Smooth muscle cell (in vitro differentiated cells): ENCODE results near the gene PCDH12. TPM values are rescaled to one million over a fixed set of nuclear protein-coding genes. Genes with fewer than 3 reads are reported as not detected.

Source experiments
- DNase-seq: peaks from one replicate; lab custom pipeline; 2025; ENCODE audit not compliant: unreplicated experiment; lab: John Stamatoyannopoulos, UW
- H2AFZ ChIP-seq: fragments of 200-600 bp; sonication (generic); 2 replicates; pipeline ENCODE4 v1.6.0; 2016; ENCODE audit warnings: antibody characterized with exemption, low read depth, mild to moderate bottlenecking
- H3F3A ChIP-seq: fragments of 200-600 bp; sonication (generic); 2 replicates; pipeline ENCODE4 v1.6.0; 2017; ENCODE audit warnings: antibody characterized with exemption, low read depth
- H3K27ac ChIP-seq: fragments of 200-600 bp; sonication (generic); 2 replicates; pipeline ENCODE4 v1.5.1; 2016; ENCODE audit warnings: low read depth, mild to moderate bottlenecking
- H3K27me3 ChIP-seq: fragments of 200-600 bp; sonication (generic); 2 replicates; pipeline ENCODE4 v1.6.1; 2016; ENCODE audit warnings: low read depth, mild to moderate bottlenecking
- H3K36me3 ChIP-seq: fragments of 200-600 bp; sonication (generic); 2 replicates; pipeline ENCODE4 v1.5.1; 2016; ENCODE audit warnings: low read depth
- H3K4me1 ChIP-seq: fragments of 200-600 bp; sonication (generic); 2 replicates; pipeline ENCODE4 v1.5.1; 2016; ENCODE audit warnings: low read depth
- H3K4me2 ChIP-seq: fragments of 200-600 bp; sonication (generic); 2 replicates; pipeline ENCODE4 v1.6.0; 2016; ENCODE audit warnings: mild to moderate bottlenecking
- H3K4me3 ChIP-seq: fragments of 200-600 bp; sonication (generic); 2 replicates; pipeline ENCODE4 v1.5.1; 2016; ENCODE audit warnings: mild to moderate bottlenecking
- H3K79me2 ChIP-seq: fragments of 200-600 bp; sonication (generic); 2 replicates; pipeline ENCODE4 v1.6.0; 2016; ENCODE audit warnings: low read depth, mild to moderate bottlenecking
- H3K9ac ChIP-seq: fragments of 200-600 bp; sonication (generic); 2 replicates; pipeline ENCODE4 v1.6.0; 2016; ENCODE audit warnings: low read depth
- H3K9me3 ChIP-seq: fragments of 200-600 bp; sonication (generic); replicated peaks from 2 replicates; pipeline ENCODE4 v1.5.1; 2016; ENCODE audit warnings: low read depth
- H4K20me1 ChIP-seq: fragments of 200-600 bp; sonication (generic); 2 replicates; pipeline ENCODE4 v1.6.0; 2016; ENCODE audit warnings: low read depth
- WGBS: methylation state at CpG from one replicate; pipeline ENCODE4 v1.1.7; 2016; ENCODE audit warnings: low lambda C conversion rate; 5-methylcytosine and 5-hydroxymethylcytosine counted together
- polyA plus RNA-seq: library from polyadenylated mRNA; unstranded; fragments of >200 nt; fragmentation: Nextera tagmentation; extraction: Ambion mirVana; gene quantifications from 2 replicates; pipeline ENCODE4 v1.2.1, GENCODE V29; 2016
- total RNA-seq: library from RNA; depleted of rRNA; stranded (reverse); fragments of >200 nt; gene quantifications from 2 replicates; pipeline ENCODE4 v1.2.3, GENCODE V29; 2014
- TF ChIP-seq, protein P1 (sequence below): fragments of 200-600 bp; sonication (generic); IDR thresholded peaks from 2 replicates; pipeline ENCODE4 v1.5.1; 2017; ENCODE audit warnings: borderline replicate concordance, mild to moderate bottlenecking, antibody characterized with exemption; ENCODE audit not compliant: insufficient read depth, poor library complexity, severe bottlenecking

The PCDH12 gene
- total and polyA plus RNA-seq, 2 experiments from 2014 or later, result 0.21 TPM; not detected in 1

DNA sequence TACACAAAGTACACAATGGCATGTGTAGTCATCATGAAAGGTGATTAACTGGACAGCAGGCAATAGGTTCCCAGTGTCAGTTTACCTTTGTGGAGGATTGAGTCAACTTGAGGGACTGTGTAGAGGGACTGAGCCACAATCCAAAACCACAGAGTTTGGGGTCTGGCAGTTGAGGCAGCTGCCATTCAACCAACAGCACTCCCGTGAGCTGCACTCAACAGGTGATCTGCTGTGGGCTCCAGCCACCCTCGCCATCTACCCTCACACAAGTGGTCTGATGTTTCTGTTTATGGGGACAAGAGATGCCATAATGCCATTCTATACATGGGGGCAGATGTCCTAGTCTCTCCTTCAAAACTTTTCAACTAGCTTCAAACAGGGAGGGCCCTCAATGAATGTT, 37.2 kb downstream of the PCDH12 start:
- Histone ChIP-seq H2AFZ (no peak overlapping the region), H3K4me2 (no peak overlapping the region), H3K27ac (no peak overlapping the region), H3K4me3 (no peak overlapping the region), H3K79me2 (peaks cover 13% of the 10 kb centered on the region), H3K27me3 (no peaks in the 10 kb centered on the region), H3F3A (peaks cover 4% of the 10 kb centered on the region), H3K4me1 (peaks cover 15% of the 10 kb centered on the region), H3K9ac (no peak overlapping the region), H3K9me3 (no peaks in the 10 kb centered on the region), H4K20me1 (peaks cover 6% of the 10 kb centered on the region), H3K36me3 (no peaks in the 10 kb centered on the region)
- no peak for DNase-seq
- TF ChIP-seq, protein P1, sequence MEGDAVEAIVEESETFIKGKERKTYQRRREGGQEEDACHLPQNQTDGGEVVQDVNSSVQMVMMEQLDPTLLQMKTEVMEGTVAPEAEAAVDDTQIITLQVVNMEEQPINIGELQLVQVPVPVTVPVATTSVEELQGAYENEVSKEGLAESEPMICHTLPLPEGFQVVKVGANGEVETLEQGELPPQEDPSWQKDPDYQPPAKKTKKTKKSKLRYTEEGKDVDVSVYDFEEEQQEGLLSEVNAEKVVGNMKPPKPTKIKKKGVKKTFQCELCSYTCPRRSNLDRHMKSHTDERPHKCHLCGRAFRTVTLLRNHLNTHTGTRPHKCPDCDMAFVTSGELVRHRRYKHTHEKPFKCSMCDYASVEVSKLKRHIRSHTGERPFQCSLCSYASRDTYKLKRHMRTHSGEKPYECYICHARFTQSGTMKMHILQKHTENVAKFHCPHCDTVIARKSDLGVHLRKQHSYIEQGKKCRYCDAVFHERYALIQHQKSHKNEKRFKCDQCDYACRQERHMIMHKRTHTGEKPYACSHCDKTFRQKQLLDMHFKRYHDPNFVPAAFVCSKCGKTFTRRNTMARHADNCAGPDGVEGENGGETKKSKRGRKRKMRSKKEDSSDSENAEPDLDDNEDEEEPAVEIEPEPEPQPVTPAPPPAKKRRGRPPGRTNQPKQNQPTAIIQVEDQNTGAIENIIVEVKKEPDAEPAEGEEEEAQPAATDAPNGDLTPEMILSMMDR, result no peak
- 91% methylated on average over 2 of the region's 2 CpGs for WGBS

DNA sequence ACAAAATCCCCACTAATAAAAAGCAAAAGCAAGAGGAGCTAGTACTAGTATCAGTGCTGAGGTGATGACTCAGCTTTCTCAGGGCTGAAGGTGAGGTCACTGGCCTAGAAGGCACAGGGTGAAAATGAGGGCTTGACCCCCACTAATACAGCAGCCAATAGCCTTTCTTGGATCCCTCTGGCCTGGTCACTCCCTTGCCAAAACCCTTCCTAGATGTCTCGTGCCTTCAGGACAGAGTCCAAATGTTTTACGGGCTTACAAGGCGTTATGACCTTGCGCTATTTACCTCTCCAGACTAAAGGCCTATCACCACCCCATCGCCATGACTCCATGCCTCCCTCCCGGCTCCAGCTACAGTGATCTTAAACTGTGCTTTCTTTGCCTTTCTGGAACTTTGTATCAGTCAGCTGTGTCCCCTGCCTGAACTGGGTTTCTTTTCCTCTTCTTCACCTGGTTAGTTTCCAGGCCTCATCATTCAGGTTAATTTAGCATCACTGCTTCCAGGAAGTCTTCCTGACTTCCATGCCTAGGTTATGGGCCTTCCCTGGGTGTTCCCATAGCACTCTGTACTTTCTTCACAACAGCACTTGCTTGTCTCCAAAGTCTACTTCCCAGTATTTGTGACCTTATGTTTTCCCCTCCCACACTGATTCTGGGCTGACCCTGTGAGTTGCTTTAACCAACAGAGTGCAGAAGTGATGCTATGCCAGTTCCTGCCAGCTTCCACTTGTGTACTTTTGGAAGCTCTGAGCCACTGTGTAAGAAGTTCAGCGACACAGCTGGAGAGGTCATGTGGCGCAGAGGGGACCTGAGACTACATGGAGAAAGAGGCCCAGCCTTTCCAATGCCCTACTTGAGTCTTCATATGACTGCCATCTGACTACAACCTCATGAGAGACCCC, 38.5 kb downstream of the PCDH12 start:
- peaks cover 4% of the 10 kb centered on the region for H3F3A ChIP-seq
- H3K27me3 ChIP-seq, result no peaks in the 10 kb centered on the region
- no peak overlapping the region for H3K27ac ChIP-seq
- no peaks in the 10 kb centered on the region for H3K9me3 ChIP-seq
- peaks cover 4% of the 10 kb centered on the region for H4K20me1 ChIP-seq
- no peak overlapping the region for H2AFZ ChIP-seq
- DNase-seq, result no peak
- H3K79me2 ChIP-seq, result peaks cover 3% of the 10 kb centered on the region
- 92% methylated on average over 8 of the region's 8 CpGs for WGBS
- H3K4me2 ChIP-seq, result no peak overlapping the region
- H3K9ac ChIP-seq, result no peak overlapping the region
- peaks cover 12% of the 10 kb centered on the region for H3K4me1 ChIP-seq
- no peak overlapping the region for H3K4me3 ChIP-seq
- TF ChIP-seq, protein P1, result no peak
- H3K36me3 ChIP-seq, result no peaks in the 10 kb centered on the region

DNA sequence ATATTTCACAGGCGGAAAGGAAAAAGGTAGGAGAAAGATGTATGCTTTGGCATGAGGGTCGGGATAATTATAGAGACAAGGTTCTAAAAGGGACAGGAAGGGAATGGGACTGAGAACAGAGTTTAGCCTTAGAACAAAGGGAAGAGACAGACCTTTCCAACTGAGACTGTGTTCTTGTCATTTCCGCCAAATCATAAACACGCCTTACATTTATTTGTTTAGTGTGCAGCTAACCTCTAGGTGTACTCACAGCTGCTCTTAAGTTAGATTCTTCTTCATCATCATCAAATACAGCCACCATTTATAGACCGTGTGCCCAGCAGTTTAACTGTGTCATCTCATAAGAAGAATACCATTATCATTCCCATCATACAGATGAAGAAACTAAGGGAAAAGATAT, 40.2 kb downstream of the PCDH12 start:
- Histone ChIP-seq H3K4me3 (no peak overlapping the region), H3K4me2 (no peak overlapping the region), H4K20me1 (no peaks in the 10 kb centered on the region), H3K36me3 (no peaks in the 10 kb centered on the region), H3K27ac (no peak overlapping the region), H3K9ac (no peak overlapping the region), H3K4me1 (peaks cover 10% of the 10 kb centered on the region), H3K27me3 (no peaks in the 10 kb centered on the region), H3K9me3 (no peaks in the 10 kb centered on the region), H2AFZ (no peak overlapping the region), H3F3A (no peaks in the 10 kb centered on the region), H3K79me2 (no peaks in the 10 kb centered on the region)
- WGBS, result 96% methylated on average over 5 of the region's 5 CpGs
- no peak for DNase-seq
- TF ChIP-seq, protein P1, result no peak

DNA sequence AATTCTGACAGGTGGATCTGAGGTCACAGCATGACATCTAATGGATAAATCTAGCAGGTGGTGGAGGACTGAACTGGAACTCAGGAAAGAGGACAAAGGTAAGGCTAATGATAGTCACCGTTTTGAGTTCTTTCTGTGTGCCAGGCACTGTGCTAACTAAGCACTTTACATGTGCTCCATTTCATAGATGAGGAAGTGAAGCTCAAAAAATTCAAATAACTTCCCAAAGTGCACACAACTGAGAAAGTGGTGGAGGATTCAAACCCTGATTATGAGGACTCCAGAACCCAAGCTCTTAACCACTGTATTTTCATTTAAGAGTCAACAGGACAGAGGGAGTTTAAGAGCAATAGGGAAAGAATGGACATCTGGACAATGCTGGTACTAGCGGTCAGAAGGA, 41.5 kb downstream of the PCDH12 start:
- Histone ChIP-seq H3K79me2 (no peaks in the 10 kb centered on the region), H3K4me1 (peaks cover 7% of the 10 kb centered on the region), H3K4me2 (no peak overlapping the region), H3K9me3 (no peaks in the 10 kb centered on the region), H3F3A (no peaks in the 10 kb centered on the region), H3K36me3 (no peaks in the 10 kb centered on the region), H3K4me3 (no peak overlapping the region), H2AFZ (no peak overlapping the region), H3K27ac (no peak overlapping the region), H3K9ac (no peak overlapping the region), H3K27me3 (no peaks in the 10 kb centered on the region), H4K20me1 (no peaks in the 10 kb centered on the region)
- TF ChIP-seq, protein P1, result no peak
- 79% methylated on average over 2 of the region's 2 CpGs for WGBS
- no peak for DNase-seq
